Measurements from ENCODE around the gene BSN. TPM values are rescaled to one million over a fixed set of nuclear protein-coding genes. Genes with fewer than 3 reads are reported as not detected.
"Not testable (repeated sequence)": the region's sequence is repeated elsewhere in the genome, so short reads cannot be mapped to it uniquely, and the experiment has no call there.

BSN gene
- polyA plus RNA-seq, 2 donors, result 0.01 to 0.08 TPM

GRCh38 chr3:49691481-49691880, 137.2 kb downstream of the BSN start:
- not testable (repeated sequence) for H3K4me3 ChIP-seq (ENCODE audit: low read depth in 1 of 2, low read length in 2 of 2); H3K27me3 ChIP-seq (ENCODE audit: control insufficient read depth in 1 of 2, insufficient read depth in 2 of 2, low read length in 2 of 2); H3K36me3 ChIP-seq (ENCODE audit: control insufficient read depth in 2 of 2, insufficient read depth in 2 of 2, low read length in 1 of 2); H3K27ac ChIP-seq (ENCODE audit: low read depth in 2 of 2, low read length in 1 of 2); H3K9me3 ChIP-seq (ENCODE audit: control insufficient read depth in 2 of 2, insufficient read depth in 1 of 2, low read depth in 1 of 2, low read length in 1 of 2)
- WGBS, 2 donors, result 65 to 90% methylated on average over 3 of the region's 3 CpGs
- H3K4me1 ChIP-seq (ENCODE audit: control insufficient read depth in 2 of 2, insufficient read depth in 2 of 2, low read length in 1 of 2), result peaks cover 0 to 11% of the 10 kb centered on the region in 2 donors

GRCh38 chr3:49694409-49695070, 140.3 kb downstream of the BSN start:
- H3K27ac ChIP-seq (ENCODE audit: low read depth in 2 of 2, low read length in 1 of 2); H3K4me1 ChIP-seq (ENCODE audit: control insufficient read depth in 2 of 2, insufficient read depth in 2 of 2, low read length in 1 of 2); H3K9me3 ChIP-seq (ENCODE audit: control insufficient read depth in 2 of 2, insufficient read depth in 1 of 2, low read depth in 1 of 2, low read length in 1 of 2); H3K27me3 ChIP-seq (ENCODE audit: control insufficient read depth in 1 of 2, insufficient read depth in 2 of 2, low read length in 2 of 2); H3K4me3 ChIP-seq (ENCODE audit: low read depth in 1 of 2, low read length in 2 of 2): not testable (repeated sequence)
- 65 to 73% methylated on average over 6 of the region's 6 CpGs for WGBS, 2 donors
- peaks cover 3 to 12% of the 10 kb centered on the region in 2 donors for H3K36me3 ChIP-seq (ENCODE audit: control insufficient read depth in 2 of 2, insufficient read depth in 2 of 2, low read length in 1 of 2)

GRCh38 chr3:49695350-49696015, 141.2 kb downstream of the BSN start:
- not testable (repeated sequence) for H3K27me3 ChIP-seq (ENCODE audit: control insufficient read depth in 1 of 2, insufficient read depth in 2 of 2, low read length in 2 of 2); H3K4me3 ChIP-seq (ENCODE audit: low read depth in 1 of 2, low read length in 2 of 2); H3K27ac ChIP-seq (ENCODE audit: low read depth in 2 of 2, low read length in 1 of 2); H3K4me1 ChIP-seq (ENCODE audit: control insufficient read depth in 2 of 2, insufficient read depth in 2 of 2, low read length in 1 of 2); H3K9me3 ChIP-seq (ENCODE audit: control insufficient read depth in 2 of 2, insufficient read depth in 1 of 2, low read depth in 1 of 2, low read length in 1 of 2)
- WGBS, 2 donors, result 83 to 92% methylated on average over 4 of the region's 4 CpGs
- peaks cover 3 to 15% of the 10 kb centered on the region in 2 donors for H3K36me3 ChIP-seq (ENCODE audit: control insufficient read depth in 2 of 2, insufficient read depth in 2 of 2, low read length in 1 of 2)

- H3K36me3 ChIP-seq (ENCODE audit: control insufficient read depth in 2 of 2, insufficient read depth in 2 of 2, low read length in 1 of 2), result peaks cover 10 to 37% of the 10 kb centered on the region in 2 donors
- H3K27me3 ChIP-seq (ENCODE audit: control insufficient read depth in 1 of 2, insufficient read depth in 2 of 2, low read length in 2 of 2), result no peaks in the 10 kb centered on the region
- no peak overlapping the region for H3K4me3 ChIP-seq (ENCODE audit: low read depth in 1 of 2, low read length in 2 of 2)
- H3K4me1 ChIP-seq (ENCODE audit: control insufficient read depth in 2 of 2, insufficient read depth in 2 of 2, low read length in 1 of 2), result no peaks in the 10 kb centered on the region
- no peaks in the 10 kb centered on the region for H3K9me3 ChIP-seq (ENCODE audit: control insufficient read depth in 2 of 2, insufficient read depth in 1 of 2, low read depth in 1 of 2, low read length in 1 of 2)
- WGBS, 2 donors, result 86 to 87% methylated on average over 16 of the region's 16 CpGs
- no peak overlapping the region for H3K27ac ChIP-seq (ENCODE audit: low read depth in 2 of 2, low read length in 1 of 2)
Measured at GRCh38 chr3:49699281-49699979, 145.2 kb downstream of the BSN start.

- peaks cover 10 to 42% of the 10 kb centered on the region in 2 donors for H3K36me3 ChIP-seq (ENCODE audit: control insufficient read depth in 2 of 2, insufficient read depth in 2 of 2, low read length in 1 of 2)
Measured at GRCh38 chr3:49700014-49700413, 145.7 kb downstream of the BSN start.

GRCh38 chr3:49700453-49701128, 146.3 kb downstream of the BSN start:
- no peak overlapping the region for H3K4me3 ChIP-seq (ENCODE audit: low read depth in 1 of 2, low read length in 2 of 2)
- no peak overlapping the region for H3K27ac ChIP-seq (ENCODE audit: low read depth in 2 of 2, low read length in 1 of 2)
- no peaks in the 10 kb centered on the region for H3K4me1 ChIP-seq (ENCODE audit: control insufficient read depth in 2 of 2, insufficient read depth in 2 of 2, low read length in 1 of 2)
- H3K36me3 ChIP-seq (ENCODE audit: control insufficient read depth in 2 of 2, insufficient read depth in 2 of 2, low read length in 1 of 2), result peaks cover 11 to 48% of the 10 kb centered on the region in 2 donors
- 76 to 81% methylated on average over 13 of the region's 13 CpGs for WGBS, 2 donors
- no peaks in the 10 kb centered on the region for H3K9me3 ChIP-seq (ENCODE audit: control insufficient read depth in 2 of 2, insufficient read depth in 1 of 2, low read depth in 1 of 2, low read length in 1 of 2)
- H3K27me3 ChIP-seq (ENCODE audit: control insufficient read depth in 1 of 2, insufficient read depth in 2 of 2, low read length in 2 of 2), result no peaks in the 10 kb centered on the region

More at GRCh38 chr3:49700014-49700413, 145.7 kb downstream of the BSN start:
- Histone ChIP-seq H3K27me3 (ENCODE audit: control insufficient read depth in 1 of 2, insufficient read depth in 2 of 2, low read length in 2 of 2) (no peaks in the 10 kb centered on the region), H3K4me3 (ENCODE audit: low read depth in 1 of 2, low read length in 2 of 2) (no peak overlapping the region), H3K4me1 (ENCODE audit: control insufficient read depth in 2 of 2, insufficient read depth in 2 of 2, low read length in 1 of 2) (no peaks in the 10 kb centered on the region), H3K27ac (ENCODE audit: low read depth in 2 of 2, low read length in 1 of 2) (no peak overlapping the region), H3K9me3 (ENCODE audit: control insufficient read depth in 2 of 2, insufficient read depth in 1 of 2, low read depth in 1 of 2, low read length in 1 of 2) (no peaks in the 10 kb centered on the region)
- WGBS, 2 donors, result 78 to 85% methylated on average over 8 of the region's 8 CpGs

- 85 to 86% methylated on average over 20 to 21 of the region's 21 CpGs for WGBS, 2 donors
- Histone ChIP-seq H3K4me3 (ENCODE audit: low read depth in 1 of 2, low read length in 2 of 2) (no peak overlapping the region), H3K36me3 (ENCODE audit: control insufficient read depth in 2 of 2, insufficient read depth in 2 of 2, low read length in 1 of 2) (peaks cover 14 to 55% of the 10 kb centered on the region in 2 donors), H3K27ac (ENCODE audit: low read depth in 2 of 2, low read length in 1 of 2) (no peak overlapping the region), H3K9me3 (ENCODE audit: control insufficient read depth in 2 of 2, insufficient read depth in 1 of 2, low read depth in 1 of 2, low read length in 1 of 2) (no peaks in the 10 kb centered on the region), H3K27me3 (ENCODE audit: control insufficient read depth in 1 of 2, insufficient read depth in 2 of 2, low read length in 2 of 2) (no peaks in the 10 kb centered on the region), H3K4me1 (ENCODE audit: control insufficient read depth in 2 of 2, insufficient read depth in 2 of 2, low read length in 1 of 2) (no peaks in the 10 kb centered on the region)
Measured at GRCh38 chr3:49701388-49702077, 147.3 kb downstream of the BSN start.

GRCh38 chr3:49702672-49703071, 148.4 kb downstream of the BSN start:
- WGBS, 2 donors, result 90 to 93% methylated on average over 11 of the region's 11 CpGs
- no peaks in the 10 kb centered on the region for H3K9me3 ChIP-seq (ENCODE audit: control insufficient read depth in 2 of 2, insufficient read depth in 1 of 2, low read depth in 1 of 2, low read length in 1 of 2)
- no peaks in the 10 kb centered on the region for H3K4me1 ChIP-seq (ENCODE audit: control insufficient read depth in 2 of 2, insufficient read depth in 2 of 2, low read length in 1 of 2)
- H3K36me3 ChIP-seq (ENCODE audit: control insufficient read depth in 2 of 2, insufficient read depth in 2 of 2, low read length in 1 of 2), result peaks cover 13 to 54% of the 10 kb centered on the region in 2 donors
- H3K27ac ChIP-seq (ENCODE audit: low read depth in 2 of 2, low read length in 1 of 2), result no peak overlapping the region
- no peaks in the 10 kb centered on the region for H3K27me3 ChIP-seq (ENCODE audit: control insufficient read depth in 1 of 2, insufficient read depth in 2 of 2, low read length in 2 of 2)
- H3K4me3 ChIP-seq (ENCODE audit: low read depth in 1 of 2, low read length in 2 of 2), result no peak overlapping the region

GRCh38 chr3:49703443-49703927, 149.2 kb downstream of the BSN start:
- no peaks in the 10 kb centered on the region for H3K9me3 ChIP-seq (ENCODE audit: control insufficient read depth in 2 of 2, insufficient read depth in 1 of 2, low read depth in 1 of 2, low read length in 1 of 2)
- no peaks in the 10 kb centered on the region for H3K4me1 ChIP-seq (ENCODE audit: control insufficient read depth in 2 of 2, insufficient read depth in 2 of 2, low read length in 1 of 2)
- H3K36me3 ChIP-seq (ENCODE audit: control insufficient read depth in 2 of 2, insufficient read depth in 2 of 2, low read length in 1 of 2), result peaks cover 11 to 52% of the 10 kb centered on the region in 2 donors
- 43 to 53% methylated on average over 14 of the region's 14 CpGs for WGBS, 2 donors
- H3K27ac ChIP-seq (ENCODE audit: low read depth in 2 of 2, low read length in 1 of 2), result no peak overlapping the region
- H3K4me3 ChIP-seq (ENCODE audit: low read depth in 1 of 2, low read length in 2 of 2), result no peak overlapping the region
- no peaks in the 10 kb centered on the region for H3K27me3 ChIP-seq (ENCODE audit: control insufficient read depth in 1 of 2, insufficient read depth in 2 of 2, low read length in 2 of 2)

Data from esophagus (tissue), 2 donors.